ENCODE results near the gene ELP2.
"Not testable (repeated sequence)": the region's sequence is repeated elsewhere in the genome, so short reads cannot be mapped to it uniquely, and the experiment has no call there.

The ELP2 gene

GRCh38 chr18:36205166-36205565 is 75.5 kb downstream of the ELP2 start:
- H3K27me3 ChIP-seq = no peaks in the 10 kb centered on the region
- no peaks in the 10 kb centered on the region for H3K36me3 ChIP-seq
- no peak overlapping the region for H3K4me3 ChIP-seq (ENCODE audit: low read depth in 1 of 2, low read length in 1 of 2)
- TF ChIP-seq CTCF (IDR thresholded peaks at IDR 0.05) = no peak
- no peak overlapping the region for H3K27ac ChIP-seq
- H3K4me1 ChIP-seq (ENCODE audit: control insufficient read depth in 1 of 2, insufficient read depth in 1 of 2, low read depth in 1 of 2, low read length in 1 of 2) = no peaks in the 10 kb centered on the region
- no peaks in the 10 kb centered on the region for H3K9me3 ChIP-seq

DNA sequence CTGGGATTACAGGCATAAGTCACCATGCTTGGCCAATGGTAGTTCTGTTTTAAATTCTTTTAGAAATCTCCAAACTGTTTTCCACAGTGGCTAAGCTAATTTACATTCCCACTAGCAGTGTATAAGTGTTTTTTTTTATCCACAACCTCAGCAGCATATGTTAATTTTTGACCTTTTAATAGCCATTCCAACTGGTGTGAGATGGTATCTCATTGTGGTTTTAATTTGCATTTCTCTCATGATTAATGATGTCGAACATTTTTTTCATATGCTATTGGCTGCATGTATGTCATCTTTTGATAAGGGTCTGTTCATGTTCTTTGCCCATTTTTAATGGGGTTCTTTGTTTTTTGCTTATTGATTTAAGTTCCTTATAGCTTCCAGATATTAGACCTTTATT is 77.6 kb downstream of the ELP2 start:
- H3K4me1 ChIP-seq (ENCODE audit: control insufficient read depth in 1 of 2, insufficient read depth in 1 of 2, low read depth in 1 of 2, low read length in 1 of 2) = no peaks in the 10 kb centered on the region
- H3K36me3 ChIP-seq = no peaks in the 10 kb centered on the region
- H3K27ac ChIP-seq = no peak overlapping the region
- no peaks in the 10 kb centered on the region for H3K27me3 ChIP-seq
- H3K4me3 ChIP-seq (ENCODE audit: low read depth in 1 of 2, low read length in 1 of 2) = no peak overlapping the region
- TF ChIP-seq CTCF (IDR thresholded peaks at IDR 0.05) = no peak
- H3K9me3 ChIP-seq = no peaks in the 10 kb centered on the region

DNA sequence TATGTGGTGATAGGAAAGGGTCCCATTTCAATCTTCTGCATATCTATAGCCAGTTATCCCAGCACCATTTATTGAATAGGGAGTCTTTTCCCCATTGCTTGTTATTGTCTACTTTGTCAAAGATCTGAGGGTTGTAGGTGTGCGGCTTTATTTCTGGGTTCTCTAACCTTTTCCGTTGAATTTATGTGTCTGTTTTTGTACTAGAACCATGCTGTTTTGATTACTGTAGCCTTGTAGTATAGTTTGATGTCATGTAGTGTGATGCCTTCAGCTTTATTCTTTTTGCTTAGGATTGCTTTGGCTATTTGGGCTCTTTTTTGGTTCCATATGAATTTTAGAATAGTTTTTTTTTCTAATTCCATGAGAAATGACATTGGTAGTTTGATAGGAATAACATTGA is 78.3 kb downstream of the ELP2 start:
- not testable (repeated sequence) for H3K27ac ChIP-seq; H3K36me3 ChIP-seq; H3K27me3 ChIP-seq; H3K4me1 ChIP-seq (ENCODE audit: control insufficient read depth in 1 of 2, insufficient read depth in 1 of 2, low read depth in 1 of 2, low read length in 1 of 2); H3K9me3 ChIP-seq; H3K4me3 ChIP-seq (ENCODE audit: low read depth in 1 of 2, low read length in 1 of 2)

DNA sequence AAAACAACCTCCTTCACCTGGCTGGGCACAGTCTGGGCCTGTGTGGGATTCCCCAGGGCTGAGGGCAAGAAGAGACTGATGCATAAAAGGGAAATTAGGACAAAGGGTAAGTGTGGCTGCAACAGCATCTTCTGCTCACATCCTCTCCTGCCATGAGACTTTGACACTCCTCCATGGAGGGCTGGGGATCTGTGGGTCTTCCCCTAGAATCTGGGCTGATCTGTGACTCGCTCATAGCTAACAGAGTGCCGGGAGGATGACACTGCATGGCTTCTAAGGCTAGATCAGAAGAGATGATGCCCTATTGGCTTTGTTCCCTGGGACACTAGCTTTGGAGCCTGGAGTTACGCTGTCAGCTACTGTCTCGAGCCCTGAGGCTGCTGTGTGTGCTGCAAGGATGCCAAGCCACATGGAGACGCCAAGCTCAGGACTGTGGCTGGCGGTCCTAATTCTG is 81.9 kb downstream of the ELP2 start:
- Histone ChIP-seq H3K4me3 (ENCODE audit: low read depth in 1 of 2, low read length in 1 of 2) (no peak overlapping the region), H3K36me3 (no peaks in the 10 kb centered on the region), H3K27ac (no peak overlapping the region), H3K27me3 (no peaks in the 10 kb centered on the region), H3K9me3 (no peaks in the 10 kb centered on the region), H3K4me1 (ENCODE audit: control insufficient read depth in 1 of 2, insufficient read depth in 1 of 2, low read depth in 1 of 2, low read length in 1 of 2) (no peaks in the 10 kb centered on the region)
- TF ChIP-seq CTCF (IDR thresholded peaks at IDR 0.05) = no peak

GRCh38 chr18:36212301-36213171 is 82.8 kb downstream of the ELP2 start:
- no peak overlapping the region for H3K27ac ChIP-seq
- TF ChIP-seq CTCF (IDR thresholded peaks at IDR 0.05) = no peak
- H3K9me3 ChIP-seq = no peaks in the 10 kb centered on the region
- H3K4me3 ChIP-seq (ENCODE audit: low read depth in 1 of 2, low read length in 1 of 2) = no peak overlapping the region
- no peaks in the 10 kb centered on the region for H3K27me3 ChIP-seq
- no peaks in the 10 kb centered on the region for H3K4me1 ChIP-seq (ENCODE audit: control insufficient read depth in 1 of 2, insufficient read depth in 1 of 2, low read depth in 1 of 2, low read length in 1 of 2)
- H3K36me3 ChIP-seq = no peaks in the 10 kb centered on the region

DNA sequence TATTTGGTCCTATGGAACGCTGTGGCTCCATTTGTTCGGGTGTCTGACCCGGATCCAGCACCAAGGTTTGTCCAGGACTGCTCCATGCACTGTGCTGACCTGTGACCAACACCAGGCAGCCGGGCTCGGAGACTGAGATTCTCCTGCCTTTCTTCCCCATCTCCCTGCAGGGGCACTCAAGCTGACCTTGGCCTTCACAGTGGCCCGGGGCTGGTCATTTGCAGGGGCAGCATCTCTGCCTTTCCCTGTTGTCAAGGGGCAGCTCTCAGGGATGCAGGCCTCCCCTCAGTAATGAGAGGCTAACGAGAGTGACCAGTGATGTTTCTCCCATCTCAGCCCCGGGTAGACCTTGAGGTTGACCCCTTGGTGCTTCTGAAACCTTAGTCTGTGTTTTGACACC is 85.1 kb downstream of the ELP2 start:
- Histone ChIP-seq H3K4me1 (ENCODE audit: control insufficient read depth in 1 of 2, insufficient read depth in 1 of 2, low read depth in 1 of 2, low read length in 1 of 2) (no peaks in the 10 kb centered on the region), H3K27me3 (no peaks in the 10 kb centered on the region), H3K36me3 (no peaks in the 10 kb centered on the region), H3K9me3 (no peaks in the 10 kb centered on the region), H3K4me3 (ENCODE audit: low read depth in 1 of 2, low read length in 1 of 2) (no peak overlapping the region), H3K27ac (no peak overlapping the region)
- no peak for TF ChIP-seq CTCF (IDR thresholded peaks at IDR 0.05)

Measured in neutrophil (primary cell).